ENCODE results near the gene TMEM115. TPM values are rescaled to one million over a fixed set of nuclear protein-coding genes. Genes with fewer than 3 reads are reported as not detected.

Gene TMEM115
- total RNA-seq, 4 donors from 2014 or later = 70.0 to 111 (median 85.1) TPM

- TF ChIP-seq POLR2A (IDR thresholded peaks at IDR 0.05) (no peak), CTCF (IDR thresholded peaks at IDR 0.05) (no peak)
- intact Hi-C loops (cut with DNase I) = no loop called here
- Histone ChIP-seq H3K27ac (no peak overlapping the region), H3K4me1 (peaks cover 5% of the 10 kb centered on the region in 2 donors), H3K4me3 (replicated peaks in 1 of 3) (no peak overlapping the region), H3K27me3 (no peaks in the 10 kb centered on the region), H3K36me3 (no peaks in the 10 kb centered on the region), H3K9me3 (no peaks in the 10 kb centered on the region)
- WGBS, 2 donors = 88% methylated on average over 13 of the region's 13 CpGs
- DNase-seq = no peak
Observed at GRCh38 chr3:50385754-50386153, 26.4 kb upstream of the TMEM115 start.

GRCh38 chr3:50383750-50384149, 24.4 kb upstream of the TMEM115 start:
- TF ChIP-seq POLR2A (IDR thresholded peaks at IDR 0.05) = no peak
- no peak for TF ChIP-seq CTCF (IDR thresholded peaks at IDR 0.05)
- Histone ChIP-seq H3K27me3 (no peaks in the 10 kb centered on the region), H3K4me3 (replicated peaks in 1 of 3) (no peak overlapping the region), H3K27ac (no peak overlapping the region), H3K36me3 (no peaks in the 10 kb centered on the region), H3K9me3 (no peaks in the 10 kb centered on the region), H3K4me1 (no peaks in the 10 kb centered on the region)
- DNase-seq = no peak
- 86 to 95% methylated on average over 6 of the region's 6 CpGs for WGBS, 2 donors
- intact Hi-C loops (cut with DNase I) = no loop called here

GRCh38 chr3:50382722-50383121, 23.4 kb upstream of the TMEM115 start:
- intact Hi-C loops (cut with DNase I) = no loop called here
- H3K27ac ChIP-seq = no peak overlapping the region
- 89 to 91% methylated on average over 11 to 12 of the region's 12 CpGs for WGBS, 2 donors

GRCh38 chr3:50381383-50381782, 22.1 kb upstream of the TMEM115 start:
- intact Hi-C loops (cut with DNase I) = no loop called here
- peak; percentile 31 to 34 for DNase-seq
- no peaks in the 10 kb centered on the region for H3K27me3 ChIP-seq
- H3K4me3 ChIP-seq (replicated peaks in 1 of 3) = no peak overlapping the region
- no peaks in the 10 kb centered on the region for H3K4me1 ChIP-seq
- no peak for TF ChIP-seq CTCF (IDR thresholded peaks at IDR 0.05)
- no peak for TF ChIP-seq POLR2A (IDR thresholded peaks at IDR 0.05)
- H3K9me3 ChIP-seq = no peaks in the 10 kb centered on the region
- H3K27ac ChIP-seq = no peak overlapping the region
- 58 to 70% methylated on average over 2 to 4 of the region's 4 CpGs for WGBS, 2 donors
- no peaks in the 10 kb centered on the region for H3K36me3 ChIP-seq

More at GRCh38 chr3:50382722-50383121, 23.4 kb upstream of the TMEM115 start:
- Histone ChIP-seq H3K36me3 (no peaks in the 10 kb centered on the region), H3K27me3 (no peaks in the 10 kb centered on the region), H3K9me3 (no peaks in the 10 kb centered on the region), H3K4me1 (no peaks in the 10 kb centered on the region), H3K4me3 (replicated peaks in 1 of 3) (no peak overlapping the region)
- DNase-seq = no peak
- TF ChIP-seq POLR2A (IDR thresholded peaks at IDR 0.05) (no peak), CTCF (IDR thresholded peaks at IDR 0.05) (no peak)

GRCh38 chr3:50380405-50381085, 21.2 kb upstream of the TMEM115 start:
- H3K36me3 ChIP-seq = no peaks in the 10 kb centered on the region
- TF ChIP-seq CTCF (IDR thresholded peaks at IDR 0.05) (no peak), POLR2A (IDR thresholded peaks at IDR 0.05) (no peak)
- 80 to 86% methylated on average over 14 to 17 of the region's 17 CpGs for WGBS, 2 donors
- H3K27ac ChIP-seq = no peak overlapping the region
- no peak overlapping the region for H3K4me3 ChIP-seq (replicated peaks in 1 of 3)
- DNase-seq = no peak
- H3K9me3 ChIP-seq = no peaks in the 10 kb centered on the region
- no peaks in the 10 kb centered on the region for H3K4me1 ChIP-seq
- intact Hi-C loops (cut with DNase I) = no loop called here
- H3K27me3 ChIP-seq = no peaks in the 10 kb centered on the region

All from thyroid gland (tissue), 4 donors.